HG02571 (cell line): Measurements from ENCODE around the gene PIK3R1.

Experiments used
- ATAC-seq: cut with Tn5 transposase; IDR thresholded peaks from one replicate; pipeline ENCODE4 v1.9.1; 2021; ENCODE audit warnings: mild to moderate bottlenecking, moderate library complexity; ENCODE audit not compliant: unreplicated experiment

PIK3R1 gene

GRCh38 chr5:68268101-68268851 lies 52.7 kb downstream of the PIK3R1 start:
- no peak for ATAC-seq

GRCh38 chr5:68268852-68269130 lies 53.2 kb downstream of the PIK3R1 start:
- no peak for ATAC-seq

DNA sequence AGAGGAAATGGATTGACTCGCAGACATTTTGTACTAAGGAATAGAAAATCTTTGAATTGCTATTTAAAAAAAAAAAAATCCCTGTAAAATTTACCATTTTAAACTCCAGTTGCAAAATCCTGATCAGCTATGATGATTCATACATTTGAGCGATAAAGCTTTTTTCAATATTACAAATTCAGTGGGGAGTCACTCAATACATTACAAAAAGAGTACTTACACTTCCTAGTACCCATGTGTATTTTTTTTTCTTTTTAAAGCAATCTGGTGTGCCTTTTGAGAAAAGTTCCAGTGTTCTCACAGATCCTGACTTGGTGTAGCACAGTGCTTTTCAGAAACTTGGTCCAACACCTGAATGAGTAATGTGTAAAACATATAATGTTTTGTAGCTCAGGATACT lies 54.3 kb downstream of the PIK3R1 start:
- no peak for ATAC-seq

GRCh38 chr5:68270399-68270975 lies 54.9 kb downstream of the PIK3R1 start:
- ATAC-seq, result no peak

- no peak for ATAC-seq
Observed at GRCh38 chr5:68271124-68271523, 55.6 kb downstream of the PIK3R1 start.

DNA sequence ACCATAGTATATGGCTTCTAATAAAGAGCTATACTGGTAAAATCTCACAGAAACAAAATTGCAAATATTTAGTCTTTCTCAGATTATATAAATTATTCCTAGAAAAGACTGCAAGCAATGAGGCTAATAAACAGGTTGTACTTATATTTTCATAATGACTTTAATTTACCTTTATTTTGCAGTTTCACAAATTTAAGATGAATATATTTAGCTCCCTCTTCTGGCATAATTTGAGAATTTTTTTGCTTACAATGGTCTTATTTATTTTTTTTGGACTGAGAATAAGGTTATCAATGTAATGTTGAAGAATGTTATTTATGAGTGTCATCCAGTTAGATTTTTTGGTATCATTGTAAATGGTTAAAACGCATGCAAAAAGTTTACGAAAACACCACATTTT lies 56.7 kb downstream of the PIK3R1 start:
- no peak for ATAC-seq

DNA sequence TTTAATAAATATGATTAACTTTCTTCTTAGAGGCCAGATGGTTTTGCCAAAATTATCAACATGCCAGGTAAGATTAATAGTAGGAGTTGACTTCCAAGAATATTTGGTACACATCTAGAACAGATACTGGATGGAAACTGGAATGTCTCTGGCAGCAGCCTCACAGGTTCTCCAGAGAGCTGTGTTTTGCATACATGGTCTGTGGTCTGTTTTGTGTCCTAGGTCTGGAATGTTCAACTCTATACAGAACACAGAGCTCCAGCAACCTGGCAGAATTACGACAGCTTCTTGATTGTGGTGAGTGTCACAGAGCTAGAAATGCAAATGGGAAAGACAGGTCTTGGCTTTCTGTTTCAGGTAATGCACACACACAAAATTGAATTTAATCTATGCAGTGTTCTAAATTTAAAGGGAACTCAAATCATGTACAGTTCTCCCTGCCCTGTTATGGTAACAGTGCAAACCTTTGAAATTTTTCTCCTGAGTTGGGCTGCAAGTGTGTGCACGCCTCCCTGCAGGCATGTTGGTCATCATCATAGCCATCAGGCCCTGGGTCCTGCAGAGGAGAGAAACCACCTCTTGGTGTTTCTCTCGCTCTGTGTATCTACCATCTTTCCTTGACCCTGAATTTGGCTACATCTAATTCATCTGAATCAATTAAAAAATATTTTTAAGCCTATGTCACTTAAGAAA lies 58.3 kb downstream of the PIK3R1 start:
- peak; percentile 65 for ATAC-seq

GRCh38 chr5:68274847-68275651 lies 59.5 kb downstream of the PIK3R1 start:
- peak; percentile 55 for ATAC-seq

DNA sequence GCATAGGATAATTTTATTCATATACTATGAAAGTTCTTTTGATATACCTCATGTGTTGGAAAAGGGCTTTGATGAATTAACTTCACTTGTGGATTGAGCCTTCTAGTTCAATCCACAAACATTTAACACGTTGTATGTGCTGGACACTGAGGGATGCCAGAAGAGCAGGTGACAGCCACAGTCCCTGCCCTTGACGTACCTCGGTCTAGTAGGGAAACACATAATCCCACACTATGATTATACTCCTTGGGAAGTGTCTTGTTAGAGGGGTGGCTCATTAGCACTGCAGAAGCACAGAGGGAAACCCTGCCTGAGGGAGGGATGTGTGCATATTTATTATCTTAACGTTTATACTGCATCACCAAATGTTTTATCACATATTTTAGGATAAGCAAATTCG lies 61.2 kb downstream of the PIK3R1 start:
- ATAC-seq, result no peak

DNA sequence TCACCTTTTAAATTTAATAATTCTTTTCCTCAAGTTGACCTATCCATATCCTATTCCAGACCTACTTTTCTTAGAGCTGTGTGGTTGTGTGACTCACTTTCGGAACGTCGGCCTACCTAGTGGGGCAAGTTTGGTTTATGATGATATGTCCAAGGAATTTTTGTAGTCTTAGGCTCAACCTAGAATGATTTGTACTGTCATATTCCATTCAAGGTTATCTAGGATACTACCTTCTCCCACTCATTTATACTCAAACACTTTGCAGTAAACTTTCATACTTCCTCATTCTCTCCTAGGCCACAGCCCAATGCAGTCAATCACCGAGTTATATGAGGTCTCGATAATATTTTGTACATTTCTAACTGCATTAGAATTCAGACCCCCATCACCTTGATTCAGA lies 61.9 kb downstream of the PIK3R1 start:
- no peak for ATAC-seq

GRCh38 chr5:68279984-68280383 lies 64.4 kb downstream of the PIK3R1 start:
- peak; percentile 63 for ATAC-seq

DNA sequence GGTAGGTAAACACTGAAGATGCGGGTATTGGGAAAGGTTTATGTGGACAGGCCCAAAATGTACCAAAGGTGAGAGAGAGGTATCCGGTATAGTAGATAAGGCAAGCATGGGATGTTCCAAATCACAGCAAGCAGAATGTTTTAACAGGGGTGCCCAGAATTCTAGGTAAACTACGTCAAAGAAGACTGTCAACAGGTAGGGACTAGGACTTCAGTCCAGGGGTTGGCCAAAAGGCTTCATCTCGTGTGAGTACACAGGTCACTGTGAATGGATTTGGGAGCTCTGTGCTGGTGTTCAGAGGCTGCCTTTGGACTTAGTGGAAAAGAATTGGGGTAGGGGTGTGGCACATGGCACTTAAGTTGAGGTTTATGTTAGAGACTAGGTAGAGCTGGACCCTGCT lies 66.4 kb downstream of the PIK3R1 start:
- ATAC-seq, result no peak

DNA sequence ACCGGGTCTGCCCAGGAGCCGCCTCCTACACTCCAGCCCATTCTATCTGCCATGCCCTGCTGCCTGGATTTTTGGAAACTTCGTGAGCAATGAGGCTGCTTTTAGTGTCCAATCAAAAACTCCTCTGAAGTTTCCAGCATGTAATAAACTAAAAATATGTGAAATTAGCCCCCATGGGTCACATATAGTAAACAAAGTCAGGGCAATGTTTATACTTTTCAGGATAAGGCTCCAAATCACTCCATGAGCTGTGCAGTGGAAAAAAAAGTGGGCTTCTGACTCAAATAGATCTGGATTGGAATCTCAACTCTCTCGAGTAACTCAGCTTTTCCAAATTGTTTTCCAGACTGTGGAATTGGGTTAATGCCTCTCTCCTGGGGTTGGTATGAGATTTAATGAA lies 68.2 kb downstream of the PIK3R1 start:
- no peak for ATAC-seq

DNA sequence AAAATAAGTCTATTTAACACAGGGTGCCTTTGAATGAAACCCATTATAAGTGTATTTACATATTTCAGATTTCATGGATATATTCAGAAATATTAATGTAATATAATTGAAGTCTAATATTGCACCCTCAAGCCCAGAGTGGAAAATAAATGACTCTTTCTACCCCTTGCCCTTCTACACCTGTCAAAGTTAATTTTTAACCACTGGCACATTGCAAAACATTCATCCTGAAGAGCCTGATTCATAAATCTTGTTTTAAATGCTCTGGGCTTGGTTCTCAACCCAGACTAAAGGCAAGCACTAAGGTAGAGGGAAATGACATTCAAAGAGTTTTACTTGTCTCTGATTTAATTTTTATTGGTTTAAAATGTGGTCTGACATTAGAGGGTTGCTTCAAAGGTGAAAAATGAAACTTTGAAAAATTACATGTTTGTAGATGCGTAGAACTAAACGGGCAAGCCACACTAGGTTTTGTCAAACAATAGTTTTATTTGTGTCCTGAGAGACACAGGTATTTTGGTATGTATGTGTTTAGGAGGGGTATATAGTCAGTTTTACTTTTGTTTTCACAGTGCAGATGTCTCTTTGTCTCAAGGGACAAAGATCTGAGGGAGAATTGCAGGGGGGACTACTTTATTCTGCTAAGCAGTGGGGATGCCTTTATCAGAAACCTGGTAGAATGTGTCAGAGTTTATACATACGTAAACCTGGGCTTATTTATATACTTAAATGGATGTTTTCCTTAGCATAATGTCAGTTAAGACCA lies 69.7 kb downstream of the PIK3R1 start:
- peak; percentile 31 for ATAC-seq

GRCh38 chr5:68285851-68286611 lies 70.5 kb downstream of the PIK3R1 start:
- ATAC-seq, result no peak

- ATAC-seq, result no peak
Observed at GRCh38 chr5:68286612-68286912, 71.0 kb downstream of the PIK3R1 start.

- no peak for ATAC-seq
Observed at GRCh38 chr5:68287631-68287975, 72.0 kb downstream of the PIK3R1 start.

GRCh38 chr5:68287976-68288706 lies 72.6 kb downstream of the PIK3R1 start:
- peak; percentile 75 for ATAC-seq

DNA sequence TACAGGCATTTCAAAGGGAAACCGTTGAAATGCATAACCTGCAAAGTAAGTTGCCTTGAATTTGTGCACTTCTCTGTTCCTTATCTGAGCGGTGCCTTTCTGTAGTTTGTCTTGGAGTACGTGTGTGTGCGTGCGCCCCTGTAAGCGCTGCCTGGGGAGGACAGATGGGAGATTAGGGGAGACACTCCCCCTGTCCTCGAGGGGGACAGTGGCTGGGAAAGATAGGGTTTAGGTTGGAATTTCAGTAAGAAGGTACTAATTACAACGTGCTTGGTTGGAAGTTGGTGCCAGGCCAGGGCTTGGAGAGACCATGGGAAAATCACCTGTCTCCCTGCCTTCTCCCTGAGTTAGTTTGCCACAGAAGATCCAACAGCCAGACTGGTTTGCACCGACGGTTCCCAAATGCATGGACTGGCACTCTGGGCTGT lies 73.2 kb downstream of the PIK3R1 start:
- peak; percentile 10 for ATAC-seq

DNA sequence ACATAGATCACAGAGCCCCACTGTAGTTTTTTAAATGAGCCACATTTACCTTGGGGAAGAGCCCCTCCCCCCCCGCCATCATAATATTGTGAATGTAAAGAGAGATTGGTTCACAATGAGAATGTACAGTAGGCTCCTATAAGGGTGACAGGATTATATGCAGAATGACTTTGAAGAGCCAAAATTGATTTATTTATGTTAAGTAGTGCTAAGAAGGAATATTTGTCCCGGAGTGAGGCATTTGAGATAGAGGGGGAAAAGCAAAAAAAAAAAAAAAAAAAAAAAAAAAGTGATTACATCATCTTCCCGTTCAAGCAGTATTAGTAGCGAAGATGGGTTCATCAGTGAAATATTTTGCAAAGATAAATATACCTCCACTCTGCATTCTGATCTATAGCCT lies 73.9 kb downstream of the PIK3R1 start:
- no peak for ATAC-seq
